K562 (cell line): ENCODE measurements around the gene IBA57. TPM values are rescaled to one million over a fixed set of nuclear protein-coding genes. Genes with fewer than 3 reads are reported as not detected.

Experiments used
- ATAC-seq: fragments of 200-7000 bp; cut with Tn5 transposase; 3 replicates; pipeline ENCODE4 v1.9.1; 2020; ENCODE audit warnings: moderate library complexity
- BruUV-seq: library from RNA; stranded (reverse); fragments of 400-500 nt; replicated peaks from 2 replicates; lab custom pipeline; 2021; lab: Mats Ljungman, UMichigan
- CTCF ChIA-PET: fragments of 300-600 bp; formaldehyde crosslinking; extraction: SDS; loops from one replicate; lab custom pipeline; 2021; ENCODE audit warnings: low intra/inter-chr PET ratio; lab: Yijun Ruan, JAX
- POLR2A ChIA-PET: fragments of 300-600, 350-650 bp; sonication (Branson Sonifier 250); formaldehyde crosslinking; extraction: SDS; loops from one replicate; lab custom pipeline; 2021; ENCODE audit warnings: antibody characterized with exemption, inconsistent platforms; lab: Yijun Ruan, JAX
- DNase-seq, 4 experiments: peaks; one replicate each; pipeline versions ENCODE4 v3.0.0 to v3.0.0-alpha.2; 2011 to 2018; ENCODE audit warnings: low spot score in 3 of 4, mixed read lengths in 3 of 4; ENCODE audit errors: extremely low read depth in 1 of 4
- FAIRE-seq: peaks from 2 replicates; lab custom pipeline; 2011; peaks lifted over from hg19 to GRCh38; lab: Jason Lieb, UNC
- H2AFZ ChIP-seq: 2 replicates; pipeline ENCODE4 v1.6.0; 2011; ENCODE audit warnings: low read depth, low read length, control low read depth, inconsistent platforms
- H3K27ac ChIP-seq: fragments of 200-600 bp; 3 replicates; pipeline ENCODE4 v1.8.0; 2011; ENCODE audit warnings: low read depth, mild to moderate bottlenecking, control low read depth, inconsistent platforms, low read length, moderate library complexity, mixed read lengths; ENCODE audit errors: extremely low read depth
- H3K27me3 ChIP-seq, 2 experiments: fragments of 300-600 bp in 1 of 2; 2 replicates in 1 of 2; 3 replicates in 1 of 2; pipeline versions ENCODE4 v1.6.0 to v1.8.0; 2011; ENCODE audit warnings: inconsistent platforms in 2 of 2, low read length in 2 of 2, mild to moderate bottlenecking in 1 of 2, mixed read lengths in 1 of 2, moderate library complexity in 1 of 2; ENCODE audit not compliant: control insufficient read depth in 2 of 2, insufficient read depth in 2 of 2
- H3K36me3 ChIP-seq: fragments of 300-600 bp; 3 replicates; pipeline ENCODE4 v1.8.0; 2011; ENCODE audit warnings: mild to moderate bottlenecking, low read length, inconsistent platforms; ENCODE audit not compliant: control insufficient read depth, insufficient read depth
- H3K4me1 ChIP-seq, 2 experiments: fragments of 200-600 bp in 1 of 2; replicated peaks in 1 of 2; 2 replicates in 1 of 2; 3 replicates in 1 of 2; pipeline versions ENCODE4 v1.5.1 to v1.8.0; 2011; ENCODE audit warnings: inconsistent platforms in 2 of 2, low read length in 2 of 2, mild to moderate bottlenecking in 1 of 2, mixed read lengths in 1 of 2, moderate library complexity in 1 of 2; ENCODE audit not compliant: control insufficient read depth in 2 of 2, insufficient read depth in 2 of 2
- H3K4me2 ChIP-seq: 2 replicates; pipeline ENCODE4 v1.6.1; 2011; ENCODE audit warnings: low read length, control low read depth, inconsistent platforms, mixed read lengths; ENCODE audit not compliant: insufficient read depth
- H3K4me3 ChIP-seq: fragments of 200-600 bp; sonication (generic), shearing (Covaris generic); 2 replicates; pipeline ENCODE4 v1.5.1; 2016; ENCODE audit warnings: control low read depth, inconsistent platforms
- H3K79me2 ChIP-seq: fragments of 200-600 bp; 3 replicates; pipeline ENCODE4 v1.8.0; 2011; ENCODE audit warnings: low read length, inconsistent platforms; ENCODE audit not compliant: control insufficient read depth, insufficient read depth
- H3K9ac ChIP-seq, 2 experiments: 2 replicates each; pipeline versions ENCODE4 v1.6.0 to v1.6.1; 2011; ENCODE audit warnings: low read depth in 2 of 2, low read length in 2 of 2, control low read depth in 1 of 2, inconsistent platforms in 1 of 2, mild to moderate bottlenecking in 1 of 2, mixed read lengths in 1 of 2; ENCODE audit not compliant: insufficient read depth in 1 of 2
- H3K9me1 ChIP-seq: one replicate; pipeline ENCODE4 v1.6.0; 2011; ENCODE audit warnings: inconsistent platforms, mild to moderate bottlenecking, low read length, moderate library complexity; ENCODE audit not compliant: control insufficient read depth, insufficient read depth
- H3K9me3 ChIP-seq: replicated peaks from 2 replicates; pipeline ENCODE4 v1.5.1; 2011; ENCODE audit warnings: low read depth, low read length, inconsistent platforms; ENCODE audit not compliant: control insufficient read depth, insufficient read depth
- H4K20me1 ChIP-seq: replicated peaks from 2 replicates; pipeline ENCODE4 v1.6.1; 2011; ENCODE audit warnings: low read length, inconsistent platforms, mixed read lengths; ENCODE audit not compliant: control insufficient read depth, insufficient read depth
- BCOR ChIP-seq: fragments of 450-650 bp; IDR thresholded peaks from 2 replicates; pipeline ENCODE4 v1.6.1; 2016
- KDM1A ChIP-seq, 2 experiments: fragments of 450-650 bp; IDR thresholded peaks; 2 replicates each; pipeline ENCODE4 v1.6.1; 2016; ENCODE audit warnings: mild to moderate bottlenecking in 2 of 2
- LARP7 ChIP-seq: fragments of 450-650 bp; IDR thresholded peaks from 2 replicates; pipeline ENCODE4 v1.6.1; 2016
- LEF1 ChIP-seq: fragments of 450-650 bp; IDR thresholded peaks from 2 replicates; pipeline ENCODE4 v1.6.1; 2016; ENCODE audit warnings: mild to moderate bottlenecking
- NR2C2 ChIP-seq, 2 experiments: fragments of 200-800 bp in 1 of 2; sonication (Bioruptor generic) in 1 of 2; sonication (generic) in 1 of 2; formaldehyde crosslinking in 1 of 2; IDR thresholded peaks; 2 replicates each; pipeline versions ENCODE4 v1.6.1 to v1.8.0; 2016 to 2022; ENCODE audit warnings: mild to moderate bottlenecking in 1 of 2, missing compliant biosample characterization in 1 of 2, missing genetic modification characterization in 1 of 2, missing genetic modification reagents in 1 of 2
- RBM25 ChIP-seq: fragments of 200-400 bp; formaldehyde crosslinking; IDR thresholded peaks from 2 replicates; pipeline ENCODE4 v1.6.1; 2018; ENCODE audit warnings: low read length, low read depth, moderate library complexity; ENCODE audit not compliant: severe bottlenecking
- RCOR1 ChIP-seq, 2 experiments: IDR thresholded peaks; 2 replicates each; pipeline ENCODE4 v1.6.1; 2012; ENCODE audit warnings: low read depth in 2 of 2, low read length in 2 of 2, borderline replicate concordance in 1 of 2, improper control_type of control experiment in 1 of 2
- RFX1 ChIP-seq: fragments of 450-650 bp; IDR thresholded peaks from 2 replicates; pipeline ENCODE4 v1.6.1; 2016; ENCODE audit warnings: mild to moderate bottlenecking, moderate library complexity
- SLC30A9 ChIP-seq: fragments of 250-450 bp; sonication (Bioruptor Pico); IDR thresholded peaks from 2 replicates; pipeline ENCODE4 v1.8.0; 2022; ENCODE audit warnings: mild to moderate bottlenecking, moderate library complexity
- ZBTB11 ChIP-seq, 3 experiments: fragments of 200-800 bp in 1 of 3; fragments of 250-450 bp in 1 of 3; fragments of 450-650 bp in 1 of 3; sonication (Bioruptor Pico) in 1 of 3; sonication (Bioruptor generic) in 1 of 3; formaldehyde crosslinking in 1 of 3; IDR thresholded peaks; 2 replicates each; pipeline versions ENCODE4 v1.6.1 to v1.8.0; 2016 to 2022; ENCODE audit warnings: mild to moderate bottlenecking in 2 of 3, missing genetic modification characterization in 2 of 3, missing compliant biosample characterization in 1 of 3, moderate library complexity in 1 of 3
- ZNF146 ChIP-seq: IDR thresholded peaks from one replicate; pipeline ENCODE4 v1.6.1; 2018; ENCODE audit warnings: missing compliant biosample characterization; ENCODE audit not compliant: unreplicated experiment
- ZNF785 ChIP-seq: fragments of 250-450 bp; sonication (Bioruptor Pico); IDR thresholded peaks from 2 replicates; pipeline ENCODE4 v1.4.0; 2020; ENCODE audit warnings: mild to moderate bottlenecking
- ZNF79 ChIP-seq: fragments of 250-450 bp; sonication (Bioruptor Pico); IDR thresholded peaks from 2 replicates; pipeline ENCODE4 v1.4.0; 2020; ENCODE audit warnings: low read depth, mild to moderate bottlenecking, moderate library complexity
- WGBS: fragments of 100-300 bp; shearing (Covaris generic); methylation state at CpG from one replicate; pipeline ENCODE4 v1.1.6; 2016; ENCODE audit warnings: low coverage, mixed read lengths; ENCODE audit not compliant: insufficient coverage; ENCODE audit errors: missing lambda C conversion rate; 5-methylcytosine and 5-hydroxymethylcytosine counted together
- in situ Hi-C: fragments of 300-500 bp; cut with MboI; formaldehyde crosslinking; loops from 4 replicates; pipeline ENCODE4 v1.15.0; 2018; ENCODE audit warnings: inconsistent platforms, mixed read lengths
- intact Hi-C: fragments of 100-400 bp; cut with micrococcal nuclease; formaldehyde crosslinking; loops from 2 replicates; pipeline ENCODE4 v1.14.2; 2022
- polyA plus RNA-seq, 8 experiments: library from polyadenylated mRNA; depleted of rRNA in 4 of 8; stranded (reverse) in 5 of 8; unstranded in 3 of 8; fragments of >200 nt; fragmentation: Nextera tagmentation in 2 of 8; fragmentation: Illumina TruSeq in 1 of 8; extraction: Ambion mirVana in 2 of 8; extraction: Trizol in 1 of 8; gene quantifications; 2 replicates each; pipeline versions ENCODE4 v1.2.1 to v1.2.3, GENCODE V29; 2011 to 2014; ENCODE audit warnings: inconsistent platforms in 1 of 8, missing spikeins in 1 of 8
- total RNA-seq, 7 experiments: library from RNA; depleted of rRNA in 6 of 7; stranded (reverse); fragments of >200 nt in 6 of 7; fragmentation: Illumina TruSeq in 2 of 7; extraction: Trizol in 2 of 7; gene quantifications; 2 replicates each; pipeline versions ENCODE4 v1.2.1 to v1.2.3, GENCODE V29; 2011 to 2021; ENCODE audit warnings: low replicate concordance in 1 of 7

IBA57 gene
- total and polyA plus RNA-seq, 9 of the 15 experiments (the other 6 are each of a cell fraction or from before 2014, with no cell fraction given) = 0.77 to 15.5 (median 2.7) TPM

GRCh38 chr1:228190778-228191177 lies 25.2 kb downstream of the IBA57 start:
- FAIRE-seq = no peak
- no peak overlapping the region for H3K9ac ChIP-seq
- H4K20me1 ChIP-seq = no peaks in the 10 kb centered on the region
- H3K27me3 ChIP-seq = no peaks in the 10 kb centered on the region; a peak in 1 of 5 replicates
- no peaks in the 10 kb centered on the region for H3K79me2 ChIP-seq
- 35% methylated on average over 5 of the region's 5 CpGs for WGBS
- in situ Hi-C loops (no loop called here), intact Hi-C loops (no loop called here)
- H3K36me3 ChIP-seq = no peaks in the 10 kb centered on the region
- no peak overlapping the region for H2AFZ ChIP-seq
- no peak for DNase-seq
- no TSS peak for BruUV-seq
- no peaks in the 10 kb centered on the region for H3K9me1 ChIP-seq
- H3K27ac ChIP-seq = no peak overlapping the region
- POLR2A ChIA-PET = interaction anchor here (0.6 to 1.4 kb wide), 3 partner anchors 20 to 148 kb away, joined by 3 to 4 read pairs (median 3); no protein-coding TSS in a partner anchor
- no peak overlapping the region for H3K4me2 ChIP-seq
- peaks cover 4 to 6% of the 10 kb centered on the region in 2 experiments; a peak in 4 of 5 replicates for H3K4me1 ChIP-seq
- no peaks in the 10 kb centered on the region for H3K9me3 ChIP-seq
- TF ChIP-seq RBM25 (peak; percentile 30), BCOR (peak; percentile 35; the same call in 1 of the 2 replicates), SLC30A9 (no peak), KDM1A (IDR thresholded peaks at IDR 0.05) (peak in 1 of 2 experiments; percentile 32; a peak in 1 of 4 replicates), ZNF146 (peak; percentile 94)
- TF ChIP-seq, all 486 proteins: peak for 4
- H3K4me3 ChIP-seq = no peak overlapping the region
- CTCF ChIA-PET = interaction anchor here (2.8 kb wide), 1 partner anchor 59 kb away, joined by 13 read pairs; no protein-coding TSS in a partner anchor
- no peak for ATAC-seq

- H2AFZ ChIP-seq = no peak overlapping the region
- WGBS = 7% methylated on average over 3 of the region's 3 CpGs
- H3K4me1 ChIP-seq = peaks cover 4 to 6% of the 10 kb centered on the region in 2 experiments; a peak in 4 of 5 replicates
- H3K79me2 ChIP-seq = no peaks in the 10 kb centered on the region
- H3K4me3 ChIP-seq = no peak overlapping the region
- H4K20me1 ChIP-seq = no peaks in the 10 kb centered on the region
- H3K27ac ChIP-seq = no peak overlapping the region
- FAIRE-seq (no peak), DNase-seq (peak in 2 of 4 experiments; percentile 52 to 63), ATAC-seq (peak; percentile 18; the same call in 1 of the 3 replicates)
- POLR2A ChIA-PET = interaction anchor here (0.7 kb wide), 1 partner anchor 8 kb away, joined by 4 read pairs; no protein-coding TSS in a partner anchor
- intact Hi-C loops (no loop called here), in situ Hi-C loops (no loop called here)
- H3K9me1 ChIP-seq = no peaks in the 10 kb centered on the region
- no TSS peak for BruUV-seq
- H3K27me3 ChIP-seq = no peaks in the 10 kb centered on the region; a peak in 1 of 5 replicates
- no peaks in the 10 kb centered on the region for H3K36me3 ChIP-seq
- H3K9ac ChIP-seq = no peak overlapping the region
- H3K9me3 ChIP-seq = peaks cover 8% of the 10 kb centered on the region
- no peak overlapping the region for H3K4me2 ChIP-seq
- CTCF ChIA-PET = no interaction called here
- TF ChIP-seq ZNF79 (CRISPR knock-in tag) = no peak
- no peak for TF ChIP-seq NR2C2 (CRISPR knock-in tag; IDR thresholded peaks at IDR 0.05)
- TF ChIP-seq NR2C2 (tag; IDR thresholded peaks at IDR 0.05) = no peak
- peak in 1 of 2 experiments; percentile 44; a peak in 1 of 4 replicates for TF ChIP-seq RCOR1 (IDR thresholded peaks at IDR 0.05; ENCODE audit: borderline replicate concordance in 1 of 2, low read depth in 2 of 2, low read length in 2 of 2)
- TF ChIP-seq LEF1 = peak; percentile 49; the same call in 1 of the 2 replicates
- no peak for TF ChIP-seq ZBTB11 (CRISPR knock-in tag; IDR thresholded peaks at IDR 0.05)
- peak; percentile 83 for TF ChIP-seq RFX1
- no peak for TF ChIP-seq ZNF785 (CRISPR knock-in tag)
- TF ChIP-seq LARP7 = no peak
Observed at GRCh38 chr1:228194436-228194835, 28.8 kb downstream of the IBA57 start.
